Erythroblast (primary cell): Measurements from ENCODE around the gene GDPD2.

Experiments
- GATA1 ChIP-seq: IDR thresholded peaks from 2 replicates; pipeline ENCODE4 v1.6.1; 2011; ENCODE audit warnings: low read depth, mild to moderate bottlenecking, control low read depth, low read length, moderate library complexity
- POLR2A ChIP-seq: IDR thresholded peaks from 2 replicates; pipeline ENCODE4 v1.6.1; 2011; ENCODE audit warnings: mild to moderate bottlenecking, low read length

DNA sequence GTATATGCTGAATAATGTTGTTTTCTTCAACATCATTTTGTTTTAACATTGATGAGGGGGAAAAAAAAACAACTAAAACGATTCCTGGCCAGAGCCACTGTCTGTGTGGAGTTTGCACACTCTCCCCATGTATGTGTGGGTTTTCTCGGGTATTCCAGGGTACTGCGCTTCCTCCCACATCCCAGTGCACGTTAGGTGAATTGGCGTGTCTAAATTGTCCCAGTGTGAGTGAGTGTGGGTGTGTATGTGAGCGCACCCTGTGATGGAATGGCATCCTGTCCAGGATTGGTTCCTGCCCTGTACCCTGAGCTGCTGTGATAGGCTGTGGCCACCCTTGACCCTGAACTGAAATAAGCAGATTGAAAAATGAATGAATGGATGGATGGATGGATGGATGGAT is 19.1 kb downstream of the GDPD2 start:
- TF ChIP-seq POLR2A (no peak), GATA1 (no peak)
